OCI-M1 (cell line): ENCODE data around the gene CDC42EP2.

ENCODE experiments used
- DNase-seq: peaks from one replicate; lab custom pipeline; 2025; lab: John Stamatoyannopoulos, UW

CDC42EP2 gene

GRCh38 chr11:65298131-65298535 lies 16.5 kb upstream of the CDC42EP2 start:
- DNase-seq: no peak

GRCh38 chr11:65298655-65299179 lies 15.9 kb upstream of the CDC42EP2 start:
- no peak for DNase-seq

GRCh38 chr11:65300621-65301275 lies 13.9 kb upstream of the CDC42EP2 start:
- DNase-seq: no peak

- no peak for DNase-seq
These were observed 13.0 kb upstream of the CDC42EP2 start for GRCh38 chr11:65301491-65302329.

GRCh38 chr11:65303555-65303954 lies 11.1 kb upstream of the CDC42EP2 start:
- DNase-seq: no peak

GRCh38 chr11:65304110-65304509 lies 10.6 kb upstream of the CDC42EP2 start:
- DNase-seq: no peak

GRCh38 chr11:65304613-65305012 lies 10.1 kb upstream of the CDC42EP2 start:
- DNase-seq: no peak

- no peak for DNase-seq
These were observed 9.0 kb upstream of the CDC42EP2 start for GRCh38 chr11:65305501-65306268.

GRCh38 chr11:65307298-65308229 lies 7.1 kb upstream of the CDC42EP2 start:
- DNase-seq: no peak

- no peak for DNase-seq
These were observed 6.3 kb upstream of the CDC42EP2 start for GRCh38 chr11:65308281-65308891.

GRCh38 chr11:65309006-65309405 lies 5.7 kb upstream of the CDC42EP2 start:
- no peak for DNase-seq

GRCh38 chr11:65310215-65310614 lies 4.5 kb upstream of the CDC42EP2 start:
- DNase-seq: no peak

GRCh38 chr11:65310736-65311135 lies 3.9 kb upstream of the CDC42EP2 start:
- no peak for DNase-seq

- DNase-seq: no peak
These were observed 3.4 kb upstream of the CDC42EP2 start for GRCh38 chr11:65311170-65311678.

GRCh38 chr11:65315204-65315865 lies 669 bp downstream of the CDC42EP2 start:
- peak; percentile 84 for DNase-seq

GRCh38 chr11:65315866-65316226 lies 1.2 kb downstream of the CDC42EP2 start:
- no peak for DNase-seq

GRCh38 chr11:65316227-65317024 lies 1.8 kb downstream of the CDC42EP2 start:
- no peak for DNase-seq

GRCh38 chr11:65317025-65317786 lies 2.5 kb downstream of the CDC42EP2 start:
- DNase-seq: no peak
